Effector memory CD8-positive, alpha-beta T cell (primary cell): ENCODE data around the gene HIVEP3.
A peak's percentile ranks its signal among the peaks of the same experiment; 100 is the strongest.

Source experiments
- ATAC-seq: fragments of 150-1000 bp; cut with Tn5 transposase; replicated peaks from 2 replicates; pipeline ENCODE4 v1.10.0; 2021; ENCODE audit warnings: mild to moderate bottlenecking, moderate library complexity
- DNase-seq, 3 experiments: peaks; one replicate each; pipeline ENCODE4 v3.0.0; 2021
- H3K27ac Mint-ChIP-seq, 2 donors: one replicate each; pipeline ENCODE4 v1.8.0; 2022; ENCODE audit warnings: mild to moderate bottlenecking in 2 of 2, mixed read lengths in 2 of 2, moderate library complexity in 2 of 2
- H3K27me3 Mint-ChIP-seq, 2 donors: one replicate each; pipeline ENCODE4 v1.8.0; 2022; ENCODE audit warnings: mixed read lengths in 2 of 2
- H3K36me3 Mint-ChIP-seq: one replicate; pipeline ENCODE4 v1.8.0; 2022; ENCODE audit warnings: mild to moderate bottlenecking, moderate library complexity, mixed read lengths; ENCODE audit not compliant: insufficient read depth
- H3K4me1 Mint-ChIP-seq, 2 donors: one replicate each; pipeline ENCODE4 v1.8.0; 2022; ENCODE audit warnings: low read depth in 2 of 2, mixed read lengths in 2 of 2
- H3K4me3 Mint-ChIP-seq, 2 donors: one replicate each; pipeline ENCODE4 v1.8.0; 2022; ENCODE audit warnings: mild to moderate bottlenecking in 2 of 2, mixed read lengths in 2 of 2, moderate library complexity in 2 of 2
- H3K9me3 Mint-ChIP-seq, 2 donors: one replicate each; pipeline ENCODE4 v1.8.0; 2022; ENCODE audit warnings: mixed read lengths in 2 of 2

Gene HIVEP3

DNA sequence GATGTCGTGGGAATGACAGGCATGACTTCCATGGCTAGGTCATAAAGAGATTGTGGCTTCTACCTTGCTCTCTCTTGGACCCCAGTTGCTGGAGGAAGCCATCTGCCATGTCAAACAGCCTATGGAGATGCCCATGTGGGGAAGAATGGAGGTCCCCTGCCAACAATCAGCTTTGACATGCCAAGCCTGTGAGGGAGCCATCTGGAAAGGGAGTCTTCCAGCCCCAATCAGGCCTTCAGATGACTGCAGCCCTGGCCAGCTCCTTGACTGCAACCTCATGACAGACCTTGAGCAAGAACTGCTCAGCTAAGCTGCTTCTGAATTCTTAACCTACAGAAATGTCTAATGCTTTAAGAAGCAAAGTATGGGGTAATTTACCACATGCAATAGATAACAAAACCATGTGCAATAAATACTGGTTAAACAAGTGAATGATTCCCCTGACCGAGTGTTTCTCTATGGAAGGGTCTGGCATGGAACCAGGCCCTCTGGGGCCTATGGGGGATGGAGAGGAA, 187.1 kb downstream of the HIVEP3 start:
- peak overlapping the region in 1 of 2 donors; percentile 13 for H3K27ac Mint-ChIP-seq
- DNase-seq, result no peak
- H3K9me3 Mint-ChIP-seq, result no peaks in the 10 kb centered on the region
- no peak for ATAC-seq
- no peaks in the 10 kb centered on the region for H3K36me3 Mint-ChIP-seq
- peaks cover 46 to 53% of the 10 kb centered on the region in 2 donors for H3K4me1 Mint-ChIP-seq
- H3K4me3 Mint-ChIP-seq, result no peak overlapping the region
- no peaks in the 10 kb centered on the region for H3K27me3 Mint-ChIP-seq

DNA sequence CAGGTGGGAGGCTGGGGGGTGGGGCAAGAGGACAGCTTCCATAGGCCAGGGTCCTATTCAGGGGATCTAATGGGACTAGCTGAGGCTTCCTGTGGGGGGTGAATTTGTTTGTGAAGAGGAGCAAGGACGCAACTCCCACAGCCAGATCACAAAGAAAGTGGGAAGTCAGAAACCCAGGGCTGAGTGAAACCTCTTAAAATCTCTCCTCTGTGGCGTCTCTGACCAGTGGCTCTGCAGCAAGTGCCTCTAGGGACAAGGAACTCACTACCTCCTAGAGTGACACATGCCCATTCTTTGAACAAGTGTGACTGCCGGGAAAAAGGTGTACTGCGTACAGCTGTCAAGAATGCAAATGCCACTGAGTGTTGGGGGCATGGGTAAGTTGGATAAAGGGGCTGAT, 187.9 kb downstream of the HIVEP3 start:
- DNase-seq (no peak), ATAC-seq (no peak)
- Mint-ChIP-seq H3K9me3 (no peaks in the 10 kb centered on the region), H3K36me3 (no peaks in the 10 kb centered on the region), H3K27me3 (no peaks in the 10 kb centered on the region), H3K27ac (no peak overlapping the region), H3K4me3 (no peak overlapping the region), H3K4me1 (peaks cover 50 to 57% of the 10 kb centered on the region in 2 donors)

DNA sequence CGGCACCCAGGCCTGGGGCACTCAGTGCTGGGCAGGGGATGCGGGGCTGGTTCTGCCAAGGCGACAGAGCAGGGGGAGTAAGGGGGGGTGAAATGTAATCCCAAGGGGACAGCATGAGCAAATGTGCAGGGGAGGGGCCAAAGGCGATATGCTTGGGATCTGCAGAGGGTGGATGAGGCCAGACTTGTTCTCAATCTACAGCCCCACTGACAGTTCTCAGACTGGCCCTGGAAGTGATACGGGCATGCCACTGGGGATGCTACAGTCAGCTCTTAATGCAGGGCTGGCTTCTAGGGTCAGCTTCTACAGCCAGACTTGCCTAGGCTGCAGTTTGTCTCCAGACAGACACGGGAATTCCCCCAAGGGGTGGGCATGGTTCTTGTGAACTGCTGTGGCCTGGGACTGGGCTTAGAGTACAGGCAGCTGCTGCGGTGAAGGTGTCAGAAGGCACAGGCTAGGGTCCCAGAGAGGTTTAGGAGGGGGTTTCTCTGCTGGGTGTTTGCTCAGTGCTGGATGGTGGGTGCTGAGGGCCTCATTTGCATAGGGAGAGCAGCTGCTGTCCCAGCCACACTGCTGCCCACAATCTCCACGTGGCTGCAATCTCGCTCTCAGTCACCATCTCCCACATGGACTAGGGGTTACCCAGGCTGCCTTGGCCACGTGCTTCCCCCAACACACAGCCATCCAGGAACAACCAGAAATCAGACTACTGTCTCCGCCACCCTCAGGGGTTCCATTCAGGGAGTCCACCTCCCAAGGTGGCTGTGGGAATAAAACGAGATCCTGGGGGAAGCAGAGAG, 190.1 kb downstream of the HIVEP3 start:
- Mint-ChIP-seq H3K27me3 (no peaks in the 10 kb centered on the region), H3K36me3 (no peaks in the 10 kb centered on the region), H3K4me1 (peaks cover 42 to 46% of the 10 kb centered on the region in 2 donors), H3K9me3 (no peaks in the 10 kb centered on the region), H3K27ac (peak overlapping the region; percentile 88 to 91), H3K4me3 (peak overlapping the region; percentile 70 to 76)
- ATAC-seq (peak; percentile 92), DNase-seq (peak; percentile 58 to 60 (median 59))

DNA sequence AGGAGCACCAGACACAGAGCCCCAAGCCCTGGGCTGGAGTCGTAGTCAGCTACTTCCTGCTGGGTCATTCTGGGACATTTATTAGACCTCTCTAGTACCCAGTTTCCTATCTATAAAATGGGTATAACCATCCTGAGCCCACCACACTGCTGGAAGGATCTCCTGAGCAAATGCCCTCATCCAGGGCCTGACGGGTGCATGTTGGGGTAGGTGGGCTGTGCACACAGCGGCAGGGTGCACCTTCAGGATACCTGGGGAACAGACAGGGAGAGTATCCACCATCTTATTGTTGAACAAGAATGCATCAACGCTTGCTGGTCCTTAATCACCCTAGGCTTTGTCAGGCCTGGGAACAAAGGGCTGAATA, 191.0 kb downstream of the HIVEP3 start:
- Mint-ChIP-seq H3K27ac (peak overlapping the region; percentile 88 to 91), H3K27me3 (no peaks in the 10 kb centered on the region), H3K9me3 (no peaks in the 10 kb centered on the region), H3K4me3 (peak overlapping the region; percentile 70 to 76), H3K4me1 (peaks cover 42 to 44% of the 10 kb centered on the region in 2 donors), H3K36me3 (no peaks in the 10 kb centered on the region)
- DNase-seq (no peak), ATAC-seq (no peak)

DNA sequence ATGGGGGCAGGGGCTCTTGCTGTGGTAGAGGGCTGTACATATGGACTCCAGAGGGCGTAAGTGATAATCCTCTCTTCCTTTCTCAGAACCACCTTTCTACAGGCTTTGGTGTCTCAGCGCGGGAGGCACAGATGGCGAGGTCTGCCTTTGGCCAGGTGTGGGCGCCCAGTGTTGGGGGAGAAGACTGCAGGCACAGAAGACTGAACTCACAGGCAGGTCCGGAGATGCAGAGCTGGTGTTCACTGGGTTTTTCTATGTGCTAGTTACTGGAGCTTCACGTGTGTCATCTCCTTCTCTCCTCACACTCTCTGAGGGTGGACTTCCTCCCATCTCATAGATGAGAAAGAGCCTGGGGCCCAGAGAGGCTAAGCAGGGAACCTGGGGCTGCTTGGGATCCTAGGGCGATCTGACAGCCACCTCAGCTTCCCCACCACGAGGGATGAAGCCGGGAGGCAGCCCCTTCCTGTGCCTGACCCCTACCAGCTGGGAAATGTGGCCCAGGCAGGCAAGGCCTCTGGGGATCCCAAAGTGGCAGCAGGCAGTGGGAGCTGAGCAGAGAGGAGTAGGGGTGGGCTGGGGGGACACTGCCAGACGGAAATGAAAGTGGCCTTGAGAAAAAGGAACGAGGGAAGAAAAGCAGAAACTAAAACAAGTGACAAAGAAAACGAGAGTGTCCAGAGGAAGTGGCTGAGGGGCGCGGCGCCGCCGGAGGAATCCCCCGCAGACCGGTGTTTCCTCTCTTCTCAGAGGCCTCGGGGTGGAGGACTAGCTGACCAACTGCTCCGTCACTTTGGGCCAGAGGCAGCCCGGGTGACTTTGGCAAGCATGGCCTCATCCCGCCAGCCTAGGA, 191.6 kb downstream of the HIVEP3 start:
- H3K4me3 Mint-ChIP-seq, result peak overlapping the region; percentile 70 to 76
- peaks cover 41 to 42% of the 10 kb centered on the region in 2 donors for H3K4me1 Mint-ChIP-seq
- H3K27me3 Mint-ChIP-seq, result no peaks in the 10 kb centered on the region
- ATAC-seq, result peak; percentile 7
- no peaks in the 10 kb centered on the region for H3K36me3 Mint-ChIP-seq
- H3K9me3 Mint-ChIP-seq, result no peaks in the 10 kb centered on the region
- DNase-seq, result no peak
- peak overlapping the region; percentile 88 to 91 for H3K27ac Mint-ChIP-seq

DNA sequence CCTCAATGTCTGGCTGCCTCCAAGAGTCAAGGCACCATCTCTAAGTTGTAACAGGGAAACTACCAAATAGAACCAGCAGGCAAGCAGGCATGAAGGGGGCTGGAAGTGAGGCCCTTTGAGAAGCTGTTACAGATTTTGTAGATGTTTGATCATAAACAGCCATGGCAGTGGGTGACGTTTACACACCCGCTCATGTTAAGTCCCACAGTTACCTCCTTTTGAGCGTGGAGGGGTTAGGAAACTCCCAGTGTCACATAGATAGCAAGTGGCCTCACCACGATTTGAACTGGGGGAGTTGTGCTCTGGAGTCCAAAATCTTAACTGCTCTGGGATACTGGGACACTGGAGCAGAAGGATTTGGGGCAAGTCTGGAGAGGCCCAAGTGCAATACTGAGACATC, 192.4 kb downstream of the HIVEP3 start:
- no peaks in the 10 kb centered on the region for H3K36me3 Mint-ChIP-seq
- H3K4me1 Mint-ChIP-seq, result peaks cover 38 to 44% of the 10 kb centered on the region in 2 donors
- H3K27ac Mint-ChIP-seq, result peak overlapping the region; percentile 88 to 91

DNA sequence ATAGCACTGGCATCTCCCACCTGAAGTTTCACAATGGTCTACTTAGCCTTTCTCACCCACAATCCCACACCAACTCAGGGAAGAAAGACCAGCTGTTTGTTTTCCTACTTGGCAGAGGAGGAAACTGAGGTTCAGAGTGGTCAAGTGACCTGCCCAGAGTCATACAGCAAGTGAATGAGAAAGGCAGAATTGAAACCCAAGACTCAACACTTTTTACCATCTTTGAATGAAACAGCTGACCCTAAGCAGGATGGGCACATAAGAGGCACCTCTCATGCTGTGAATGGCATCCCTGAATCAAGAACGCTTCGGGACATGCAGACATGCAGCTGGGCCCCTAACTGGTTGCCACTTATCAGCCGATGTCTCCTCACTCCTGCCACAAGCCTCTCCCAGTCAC, 193.8 kb downstream of the HIVEP3 start:
- H3K36me3 Mint-ChIP-seq, result no peaks in the 10 kb centered on the region
- H3K9me3 Mint-ChIP-seq, result no peaks in the 10 kb centered on the region
- peaks cover 46 to 47% of the 10 kb centered on the region in 2 donors for H3K4me1 Mint-ChIP-seq
- H3K27me3 Mint-ChIP-seq, result no peaks in the 10 kb centered on the region
- no peak overlapping the region for H3K27ac Mint-ChIP-seq
- DNase-seq (no peak), ATAC-seq (no peak)
- H3K4me3 Mint-ChIP-seq, result no peak overlapping the region

More for the DNA sequence above, 192.4 kb downstream of the HIVEP3 start:
- H3K27me3 Mint-ChIP-seq, result no peaks in the 10 kb centered on the region
- no peak for ATAC-seq
- no peaks in the 10 kb centered on the region for H3K9me3 Mint-ChIP-seq
- DNase-seq, result no peak
- H3K4me3 Mint-ChIP-seq, result peak overlapping the region; percentile 70 to 76

DNA sequence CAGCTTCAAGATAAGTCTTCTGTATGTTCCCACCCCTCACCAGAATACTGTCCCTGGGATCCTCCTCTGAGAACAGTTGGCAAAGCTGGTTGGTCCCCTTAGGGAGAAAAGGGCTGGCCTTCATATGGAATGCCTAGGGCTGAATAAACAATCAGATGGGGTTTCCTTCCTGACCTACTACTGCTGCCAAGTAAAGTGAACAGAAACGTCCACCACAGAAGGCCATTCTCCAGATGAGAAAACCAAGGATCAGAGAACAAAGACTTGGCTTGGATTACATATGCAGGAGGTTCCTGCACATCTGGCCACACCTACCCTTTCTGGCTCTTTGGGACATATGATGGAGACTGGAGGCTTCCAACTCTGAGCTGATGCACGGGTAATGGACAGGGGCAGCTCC, 194.5 kb downstream of the HIVEP3 start:
- H3K27ac Mint-ChIP-seq, result no peak overlapping the region
- no peaks in the 10 kb centered on the region for H3K9me3 Mint-ChIP-seq
- no peaks in the 10 kb centered on the region for H3K36me3 Mint-ChIP-seq
- no peaks in the 10 kb centered on the region for H3K27me3 Mint-ChIP-seq
- ATAC-seq, result no peak
- peaks cover 40 to 41% of the 10 kb centered on the region in 2 donors for H3K4me1 Mint-ChIP-seq
- no peak for DNase-seq
- H3K4me3 Mint-ChIP-seq, result no peak overlapping the region

DNA sequence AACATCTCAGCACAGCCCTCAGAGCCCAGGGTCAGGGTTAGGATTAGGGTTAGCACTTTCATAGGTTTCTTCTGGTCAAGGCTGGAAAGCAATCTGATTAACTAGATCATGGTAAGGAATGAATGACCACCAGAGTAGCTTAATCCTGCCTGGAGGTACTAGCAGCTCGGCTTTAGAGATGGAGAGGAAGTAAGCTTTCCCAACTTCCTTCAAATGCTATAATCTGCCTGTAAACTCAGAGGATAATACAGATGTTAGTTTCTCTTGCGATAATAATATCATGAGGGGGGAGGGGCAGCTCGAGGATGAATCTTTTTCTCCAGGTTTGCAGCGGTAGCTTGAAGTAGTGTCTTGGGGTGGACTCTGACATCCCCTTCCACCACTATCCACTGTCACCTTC, 194.9 kb downstream of the HIVEP3 start:
- no peaks in the 10 kb centered on the region for H3K9me3 Mint-ChIP-seq
- ATAC-seq, result no peak
- H3K27me3 Mint-ChIP-seq, result no peaks in the 10 kb centered on the region
- no peaks in the 10 kb centered on the region for H3K36me3 Mint-ChIP-seq
- H3K4me3 Mint-ChIP-seq, result no peak overlapping the region
- peaks cover 36 to 39% of the 10 kb centered on the region in 2 donors for H3K4me1 Mint-ChIP-seq
- H3K27ac Mint-ChIP-seq, result no peak overlapping the region
- DNase-seq, result no peak

DNA sequence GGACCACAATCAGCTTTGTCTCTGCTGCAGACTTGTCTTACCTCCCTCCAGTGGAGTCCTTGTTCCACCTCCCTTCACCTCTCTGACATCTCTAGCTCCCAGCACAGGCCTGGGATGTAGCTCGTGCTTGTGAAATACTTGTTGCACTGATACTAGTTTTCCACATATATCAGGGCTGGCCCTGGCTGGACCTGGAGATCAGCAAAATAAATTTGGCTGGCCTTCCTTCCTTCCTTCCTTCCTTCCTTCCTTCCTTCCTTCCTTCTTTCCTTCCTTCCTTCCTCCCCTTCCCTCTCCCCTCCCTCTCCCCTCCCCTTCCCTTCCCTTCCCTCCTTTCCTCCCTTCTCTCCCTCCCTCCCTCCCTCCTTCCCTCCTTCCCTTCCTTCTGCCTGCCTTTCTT, 196.5 kb downstream of the HIVEP3 start:
- peaks cover 23 to 28% of the 10 kb centered on the region in 2 donors for H3K4me1 Mint-ChIP-seq
- no peaks in the 10 kb centered on the region for H3K9me3 Mint-ChIP-seq
- no peak for ATAC-seq
- no peaks in the 10 kb centered on the region for H3K36me3 Mint-ChIP-seq
- H3K27ac Mint-ChIP-seq, result peak overlapping the region; percentile 57 to 83
- no peak overlapping the region for H3K4me3 Mint-ChIP-seq
- DNase-seq, result no peak
- H3K27me3 Mint-ChIP-seq, result no peaks in the 10 kb centered on the region

DNA sequence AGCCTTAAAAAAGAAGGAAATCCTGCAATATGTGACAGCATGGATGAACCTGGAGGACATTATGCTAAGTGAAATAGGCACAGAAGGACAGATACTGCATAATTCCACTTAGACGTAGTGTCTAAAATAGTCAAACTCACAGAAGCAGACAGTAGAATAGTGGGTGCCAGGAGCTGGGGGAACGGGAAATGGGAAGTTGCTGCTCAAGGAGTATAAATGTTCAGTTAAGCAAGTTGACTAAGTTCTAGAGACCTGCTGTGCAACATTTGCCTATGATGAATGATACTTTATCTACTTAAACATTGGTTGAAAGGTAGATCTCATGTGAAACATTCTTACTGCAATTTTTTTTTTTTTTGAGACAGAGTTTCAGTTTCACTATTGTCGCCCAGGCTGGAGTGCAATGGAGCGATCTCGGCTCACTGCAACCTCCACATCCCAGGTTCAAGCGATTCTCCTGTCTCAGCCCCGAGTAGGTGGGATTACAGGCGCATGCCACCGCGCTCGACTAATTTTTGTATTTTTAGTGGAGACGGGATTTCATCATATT, 197.8 kb downstream of the HIVEP3 start:
- H3K9me3 Mint-ChIP-seq, result no peaks in the 10 kb centered on the region
- ATAC-seq, result peak; percentile 64

DNA sequence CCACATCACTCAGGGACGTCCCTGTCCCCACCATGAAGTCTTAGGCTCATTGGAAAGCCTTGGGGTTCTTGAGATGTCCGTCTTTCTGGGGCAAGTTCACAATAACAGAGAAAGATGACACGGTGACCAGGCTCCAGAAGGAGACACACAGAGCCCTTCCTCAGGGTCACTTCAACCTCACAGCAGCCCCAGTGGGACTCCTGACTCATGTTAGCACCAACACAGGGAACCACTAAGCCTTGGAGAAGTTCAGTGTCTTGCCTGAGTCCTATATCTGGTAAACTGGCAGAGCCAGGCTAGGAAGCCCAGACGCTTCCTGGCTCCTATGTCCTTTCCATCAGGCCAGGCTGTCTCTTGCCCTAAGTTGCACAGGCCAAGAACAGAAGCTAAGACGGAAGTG, 199.1 kb downstream of the HIVEP3 start:
- H3K4me3 Mint-ChIP-seq, result no peak overlapping the region

More for the DNA sequence above, 197.8 kb downstream of the HIVEP3 start:
- no peak for DNase-seq
- Mint-ChIP-seq H3K27me3 (no peaks in the 10 kb centered on the region), H3K4me1 (peaks cover 20 to 24% of the 10 kb centered on the region in 2 donors), H3K27ac (peak overlapping the region; percentile 57 to 83), H3K4me3 (peak overlapping the region; percentile 51 to 77), H3K36me3 (no peaks in the 10 kb centered on the region)

DNA sequence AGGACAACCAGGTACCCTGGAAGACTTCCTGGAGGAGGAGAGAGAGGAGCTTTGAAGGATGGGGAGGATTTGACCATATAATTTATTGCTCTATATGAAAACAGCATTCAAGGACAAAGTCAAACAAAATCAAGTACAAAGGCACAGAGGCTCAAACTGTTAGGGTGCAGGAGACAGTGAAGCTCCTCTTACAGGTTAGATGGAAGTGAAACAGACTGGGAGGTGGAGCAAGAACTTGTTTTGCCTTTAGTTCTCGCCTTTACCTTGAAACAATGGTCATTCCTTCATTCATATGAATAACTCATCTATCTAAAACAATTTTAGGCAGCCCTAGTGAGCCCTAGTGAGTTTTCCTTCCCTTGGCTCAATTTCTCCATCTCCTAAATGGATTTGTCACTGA, 199.6 kb downstream of the HIVEP3 start:
- H3K4me1 Mint-ChIP-seq, result peaks cover 22 to 27% of the 10 kb centered on the region in 2 donors
- no peak for ATAC-seq

More for the DNA sequence above, 199.1 kb downstream of the HIVEP3 start:
- peaks cover 22 to 27% of the 10 kb centered on the region in 2 donors for H3K4me1 Mint-ChIP-seq
- ATAC-seq (no peak), DNase-seq (no peak)
- H3K9me3 Mint-ChIP-seq, result no peaks in the 10 kb centered on the region
- no peaks in the 10 kb centered on the region for H3K27me3 Mint-ChIP-seq
- no peaks in the 10 kb centered on the region for H3K36me3 Mint-ChIP-seq
- peak overlapping the region in 1 of 2 donors; percentile 15 for H3K27ac Mint-ChIP-seq

More for the DNA sequence above, 199.6 kb downstream of the HIVEP3 start:
- no peaks in the 10 kb centered on the region for H3K36me3 Mint-ChIP-seq
- no peaks in the 10 kb centered on the region for H3K9me3 Mint-ChIP-seq
- no peak overlapping the region for H3K4me3 Mint-ChIP-seq
- H3K27me3 Mint-ChIP-seq, result no peaks in the 10 kb centered on the region
- no peak for DNase-seq
- H3K27ac Mint-ChIP-seq, result peak overlapping the region in 1 of 2 donors; percentile 15
